Adrenal gland (tissue), 12 donors: ENCODE measurements around the gene PDHX. TPM values are rescaled to one million over a fixed set of nuclear protein-coding genes. Genes with fewer than 3 reads are reported as not detected.

Experiments
- DNase-seq, 7 donors: peaks; one replicate each; pipeline ENCODE4 v3.0.0-alpha.2; 2019 to 2020
- H3K27ac ChIP-seq, 5 donors: fragments of 200-600 bp; sonication (generic) in 4 of 5; 1 replicate in 3 of 5; 2 replicates in 2 of 5; pipeline versions ENCODE4 v1.5.1 to v1.8.0; 2016 to 2020; ENCODE audit warnings: mild to moderate bottlenecking in 1 of 5
- H3K27me3 ChIP-seq: fragments of 200-600 bp; 2 replicates; pipeline ENCODE4 v1.8.0; 2021
- H3K36me3 ChIP-seq, 2 donors: fragments of 200-600 bp; replicated peaks in 1 of 2; 1 replicate in 1 of 2; 2 replicates in 1 of 2; pipeline versions ENCODE4 v1.5.1 to v1.8.0; 2018 to 2022
- H3K4me1 ChIP-seq, 2 donors: fragments of 200-600 bp; replicated peaks in 1 of 2; 1 replicate in 1 of 2; 2 replicates in 1 of 2; pipeline versions ENCODE4 v1.5.1 to v1.8.0; 2018 to 2021
- H3K4me3 ChIP-seq, 4 donors: fragments of 200-600 bp; sonication (generic) in 3 of 4; one replicate each; pipeline ENCODE4 v1.5.1; 2016 to 2018
- H3K9me3 ChIP-seq, 3 donors: fragments of 200-600 bp; sonication (generic) in 1 of 3; replicated peaks in 1 of 3; 1 replicate in 2 of 3; 2 replicates in 1 of 3; pipeline versions ENCODE4 v1.5.1 to v1.8.0; 2016 to 2021
- CTCF ChIP-seq, 6 experiments: fragments of 450-650 bp in 4 of 6; fragments of 200-600 bp in 2 of 6; sonication (generic) in 1 of 6; IDR thresholded peaks; 1 replicate in 5 of 6; 2 replicates in 1 of 6; pipeline versions ENCODE4 v1.5.1 to v1.8.0; 2016 to 2021; ENCODE audit warnings: antibody characterized with exemption in 6 of 6, mild to moderate bottlenecking in 2 of 6, moderate library complexity in 1 of 6
- POLR2A ChIP-seq, 2 donors: fragments of 450-650 bp; IDR thresholded peaks; one replicate each; pipeline ENCODE4 v1.6.1; 2017; ENCODE audit warnings: antibody characterized with exemption in 2 of 2, mild to moderate bottlenecking in 2 of 2, moderate library complexity in 1 of 2
- WGBS, 4 donors: extraction: QIAGEN DNeasy Blood & Tissue Kit in 2 of 4; methylation state at CpG; one replicate each; pipeline versions ENCODE4 v1.1.5 to v1.1.7; 2013 to 2017; 5-methylcytosine and 5-hydroxymethylcytosine counted together
- intact Hi-C, 2 donors: fragments of 100-400 bp; cut with DNase I; formaldehyde crosslinking; loops; one replicate each; pipeline versions ENCODE4 v1.14.1 to v1.15.0; 2022 to 2023
- polyA plus RNA-seq, 3 donors: library from polyadenylated mRNA; stranded (reverse); fragments of 200-250 nt in 2 of 3; fragments of 350-450 nt in 1 of 3; fragmentation: Illumina TruSeq in 1 of 3; extraction: RNeasy Lipid Tissue Mini Kit (QIAGEN cat#74804) in 1 of 3; gene quantifications; one replicate each; pipeline ENCODE4 v1.2.3, GENCODE V29; 2013 to 2014
- total RNA-seq, 9 donors: library from RNA; depleted of rRNA in 4 of 9; stranded (reverse); fragments of >200 nt in 4 of 9; fragments of 120-200 nt in 1 of 9; fragmentation: NEBNext Ultra II Directional in 1 of 9; extraction: Animal tissue kit (Norgen Biotek cat#: 25700) in 1 of 9; gene quantifications; one replicate each; pipeline versions ENCODE4 v1.1.0 to v1.2.4, GENCODE V29; 2013 to 2023
- donor health status: healthy with polysubstance abuse.
- donor health status: Bipolar disorder and iron deficiency.
- donor health status: DM: yes; HTN: yes; CAD: no.
- donor health status: DM: no; HTN: no; CAD: no.
- donor health status: DM: no; HTN: no; CAD: no.
- donor health status: DM: yes; HTN: yes; CAD: no.

The PDHX gene
- total and polyA plus RNA-seq, 12 donors = 13.9 to 98.4 (median 45.6) TPM

DNA sequence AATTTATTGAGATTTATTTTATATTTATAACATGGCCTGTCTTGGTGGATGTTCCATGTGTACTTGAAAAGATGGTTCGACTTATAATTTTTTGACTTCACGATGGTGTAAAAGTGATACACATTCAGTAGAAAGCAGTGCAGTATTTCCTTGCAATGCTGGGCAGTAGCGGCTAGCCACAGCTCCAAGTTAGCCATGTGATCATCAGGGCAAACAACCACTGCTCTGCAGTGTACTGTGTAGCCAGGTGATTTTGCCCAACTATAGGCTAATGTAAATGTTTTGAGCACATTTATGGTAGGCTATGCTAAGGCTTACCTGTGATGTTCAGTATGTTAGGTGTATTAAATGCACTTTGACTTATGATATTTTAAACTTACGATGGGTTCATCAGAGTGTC is 52.4 kb downstream of the PDHX start:
- intact Hi-C loops = no loop called here
- H3K4me1 ChIP-seq = no peaks in the 10 kb centered on the region
- H3K27ac ChIP-seq = no peak overlapping the region
- DNase-seq = no peak
- peaks cover 0 to 3% of the 10 kb centered on the region in 2 donors for H3K36me3 ChIP-seq
- no peak overlapping the region for H3K4me3 ChIP-seq
- no peaks in the 10 kb centered on the region for H3K9me3 ChIP-seq
- 96 to 98% (median 97%) methylated on average over 4 of the region's 4 CpGs for WGBS, 4 donors
- TF ChIP-seq CTCF (IDR thresholded peaks at IDR 0.05) = no peak
- H3K27me3 ChIP-seq = no peaks in the 10 kb centered on the region

- WGBS, 4 donors = 73 to 76% (median 75%) methylated on average over 3 of the region's 3 CpGs
- no peak overlapping the region for H3K27ac ChIP-seq
- intact Hi-C loops = no loop called here
- no peaks in the 10 kb centered on the region for H3K27me3 ChIP-seq
- no peak overlapping the region for H3K4me3 ChIP-seq
- DNase-seq = no peak
- TF ChIP-seq POLR2A (IDR thresholded peaks at IDR 0.05) (no peak), CTCF (IDR thresholded peaks at IDR 0.05) (no peak)
- H3K36me3 ChIP-seq = peaks cover 0 to 3% of the 10 kb centered on the region in 2 donors
- no peaks in the 10 kb centered on the region for H3K4me1 ChIP-seq
- no peaks in the 10 kb centered on the region for H3K9me3 ChIP-seq
These were observed 53.6 kb downstream of the PDHX start for GRCh38 chr11:34970033-34970432.

DNA sequence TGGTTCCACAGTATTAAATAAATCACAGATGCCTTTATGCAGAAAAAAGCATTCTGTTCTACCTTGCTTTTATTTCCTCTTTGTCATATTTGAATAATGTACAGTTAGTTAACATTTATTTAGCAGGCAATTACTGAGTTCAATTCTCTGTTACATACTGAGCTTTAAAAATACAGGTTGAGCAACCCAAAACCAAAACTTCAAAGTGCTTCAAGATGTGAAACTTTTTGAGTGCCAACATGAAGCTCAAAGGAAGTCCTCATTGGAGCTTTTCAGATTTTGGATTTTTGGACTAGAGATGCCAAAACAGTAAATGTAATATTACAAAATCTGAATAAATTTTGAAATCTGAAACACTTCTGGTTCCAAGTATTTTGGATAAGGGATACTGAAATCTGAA is 54.1 kb downstream of the PDHX start:
- TF ChIP-seq POLR2A (IDR thresholded peaks at IDR 0.05) = no peak
- TF ChIP-seq CTCF (IDR thresholded peaks at IDR 0.05) = no peak
- H3K36me3 ChIP-seq = peaks cover 0 to 3% of the 10 kb centered on the region in 2 donors

GRCh38 chr11:34971928-34972327 is 55.5 kb downstream of the PDHX start:
- Histone ChIP-seq H3K36me3 (peaks cover 0 to 3% of the 10 kb centered on the region in 2 donors), H3K27ac (no peak overlapping the region), H3K4me1 (no peaks in the 10 kb centered on the region), H3K4me3 (no peak overlapping the region), H3K9me3 (no peaks in the 10 kb centered on the region), H3K27me3 (no peaks in the 10 kb centered on the region)
- TF ChIP-seq POLR2A (IDR thresholded peaks at IDR 0.05) = no peak
- no peak for TF ChIP-seq CTCF (IDR thresholded peaks at IDR 0.05)
- 67 to 95% (median 86%) methylated on average over 1 of the region's 1 CpG for WGBS, 4 donors
- intact Hi-C loops = no loop called here
- no peak for DNase-seq

More for the DNA sequence above, 54.1 kb downstream of the PDHX start:
- intact Hi-C loops = no loop called here
- no peaks in the 10 kb centered on the region for H3K4me1 ChIP-seq
- H3K4me3 ChIP-seq = no peak overlapping the region
- no peak overlapping the region for H3K27ac ChIP-seq
- H3K9me3 ChIP-seq = no peaks in the 10 kb centered on the region
- no peaks in the 10 kb centered on the region for H3K27me3 ChIP-seq
- DNase-seq = no peak
